Measurements from ENCODE around the gene NXPH4. TPM values are rescaled to one million over a fixed set of nuclear protein-coding genes. Genes with fewer than 3 reads are reported as not detected.

NXPH4 gene
- total RNA-seq, 1 donor from 2014 or later = 15.1 TPM

DNA sequence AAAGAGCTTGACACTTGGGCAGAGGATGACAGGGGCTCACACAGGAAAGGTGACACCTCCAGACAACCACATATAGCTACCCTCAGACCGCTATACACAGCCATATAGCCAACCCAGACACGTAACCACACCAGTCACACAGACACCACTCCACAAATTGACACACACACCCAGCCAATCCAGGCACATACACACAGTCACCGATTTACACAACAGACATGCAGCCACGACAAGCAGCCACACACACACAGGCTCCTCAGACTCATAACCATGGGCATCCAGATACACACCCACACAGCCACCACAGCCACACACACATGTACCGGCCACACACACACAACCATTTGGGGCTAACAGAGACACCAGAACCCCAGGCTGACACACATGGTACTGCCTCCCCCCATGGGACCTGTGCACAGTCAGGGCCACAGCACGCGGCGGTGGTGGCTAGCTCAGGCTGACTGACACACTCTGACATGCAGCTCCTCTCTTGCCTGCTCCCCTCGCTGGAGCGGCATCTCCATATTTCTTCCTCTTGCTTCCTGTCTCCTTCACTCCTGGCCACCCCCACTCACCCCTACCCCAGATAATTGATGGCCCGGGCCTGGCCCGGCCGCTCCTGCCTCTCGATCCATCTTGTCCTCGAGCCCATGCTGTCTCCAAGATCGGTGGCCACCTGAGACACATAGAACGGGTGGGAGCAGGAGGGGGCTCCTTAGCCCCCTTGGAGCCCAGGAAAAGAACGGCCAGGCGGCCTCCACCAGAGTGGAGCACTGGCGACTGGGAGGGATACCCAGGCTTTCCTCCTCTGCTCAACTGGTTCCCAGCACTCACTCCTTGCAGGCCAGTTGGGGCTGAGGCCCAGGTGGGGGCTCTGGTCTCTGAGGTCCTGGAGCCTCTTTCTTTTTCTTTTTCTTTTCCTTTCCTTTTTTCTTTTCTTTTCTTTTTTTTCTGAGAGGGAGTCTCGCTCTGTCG is 6.9 kb downstream of the NXPH4 start:
- H3K4me1 Mint-ChIP-seq (ENCODE audit: unreplicated experiment) = peaks cover 55% of the 10 kb centered on the region
- no peaks in the 10 kb centered on the region for H3K9me3 Mint-ChIP-seq
- no peak for DNase-seq (ENCODE audit: extremely low spot score, unreplicated experiment)
- H3K27me3 Mint-ChIP-seq = peaks cover 78% of the 10 kb centered on the region
- H3K36me3 Mint-ChIP-seq = no peaks in the 10 kb centered on the region
- H3K4me3 Mint-ChIP-seq = peak overlapping the region; percentile 57
- peak overlapping the region; percentile 22 for H3K27ac Mint-ChIP-seq
- TF ChIP-seq, protein P1, sequence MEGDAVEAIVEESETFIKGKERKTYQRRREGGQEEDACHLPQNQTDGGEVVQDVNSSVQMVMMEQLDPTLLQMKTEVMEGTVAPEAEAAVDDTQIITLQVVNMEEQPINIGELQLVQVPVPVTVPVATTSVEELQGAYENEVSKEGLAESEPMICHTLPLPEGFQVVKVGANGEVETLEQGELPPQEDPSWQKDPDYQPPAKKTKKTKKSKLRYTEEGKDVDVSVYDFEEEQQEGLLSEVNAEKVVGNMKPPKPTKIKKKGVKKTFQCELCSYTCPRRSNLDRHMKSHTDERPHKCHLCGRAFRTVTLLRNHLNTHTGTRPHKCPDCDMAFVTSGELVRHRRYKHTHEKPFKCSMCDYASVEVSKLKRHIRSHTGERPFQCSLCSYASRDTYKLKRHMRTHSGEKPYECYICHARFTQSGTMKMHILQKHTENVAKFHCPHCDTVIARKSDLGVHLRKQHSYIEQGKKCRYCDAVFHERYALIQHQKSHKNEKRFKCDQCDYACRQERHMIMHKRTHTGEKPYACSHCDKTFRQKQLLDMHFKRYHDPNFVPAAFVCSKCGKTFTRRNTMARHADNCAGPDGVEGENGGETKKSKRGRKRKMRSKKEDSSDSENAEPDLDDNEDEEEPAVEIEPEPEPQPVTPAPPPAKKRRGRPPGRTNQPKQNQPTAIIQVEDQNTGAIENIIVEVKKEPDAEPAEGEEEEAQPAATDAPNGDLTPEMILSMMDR (conservative IDR thresholded peaks at IDR 0.05) = no peak

DNA sequence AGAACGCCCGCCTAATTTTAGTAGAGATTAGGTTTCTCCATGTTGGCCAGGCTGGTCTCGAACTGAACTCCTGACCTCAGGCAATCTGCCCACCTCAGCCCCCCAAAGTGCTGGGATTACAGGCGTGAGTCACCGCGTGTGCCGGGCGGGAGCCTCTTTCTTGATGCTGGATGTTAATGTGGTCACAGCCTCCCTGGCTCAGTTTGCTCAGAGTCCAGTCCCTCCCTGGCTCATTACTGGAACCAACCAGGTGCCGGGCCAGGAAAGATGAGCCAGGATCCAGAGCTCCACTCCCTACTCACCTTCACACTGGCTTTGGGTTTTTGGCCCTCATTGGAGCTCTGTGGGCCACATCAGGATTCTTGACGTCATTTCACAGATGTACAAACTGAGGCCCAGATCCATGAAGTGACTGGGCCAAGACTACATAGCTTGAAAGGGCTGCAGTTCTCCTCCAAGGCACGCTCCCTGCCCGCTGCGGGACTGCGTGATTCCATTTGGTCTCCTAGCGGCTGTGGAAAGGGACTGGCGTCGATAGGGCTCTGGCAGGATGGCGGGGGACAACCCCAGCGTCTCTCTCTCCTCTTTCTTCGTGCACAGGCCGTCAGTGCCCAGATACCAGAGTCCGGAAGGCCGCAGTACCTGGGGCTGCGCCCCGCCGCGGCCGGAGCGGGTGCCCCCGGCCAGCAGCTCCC is 7.8 kb downstream of the NXPH4 start:
- TF ChIP-seq, protein P1 (conservative IDR thresholded peaks at IDR 0.05) = no peak
- peaks cover 68% of the 10 kb centered on the region for H3K27me3 Mint-ChIP-seq
- DNase-seq (ENCODE audit: extremely low spot score, unreplicated experiment) = no peak
- peaks cover 53% of the 10 kb centered on the region for H3K4me1 Mint-ChIP-seq (ENCODE audit: unreplicated experiment)
- no peaks in the 10 kb centered on the region for H3K36me3 Mint-ChIP-seq
- no peaks in the 10 kb centered on the region for H3K9me3 Mint-ChIP-seq
- H3K4me3 Mint-ChIP-seq = no peak overlapping the region
- H3K27ac Mint-ChIP-seq = no peak overlapping the region

DNA sequence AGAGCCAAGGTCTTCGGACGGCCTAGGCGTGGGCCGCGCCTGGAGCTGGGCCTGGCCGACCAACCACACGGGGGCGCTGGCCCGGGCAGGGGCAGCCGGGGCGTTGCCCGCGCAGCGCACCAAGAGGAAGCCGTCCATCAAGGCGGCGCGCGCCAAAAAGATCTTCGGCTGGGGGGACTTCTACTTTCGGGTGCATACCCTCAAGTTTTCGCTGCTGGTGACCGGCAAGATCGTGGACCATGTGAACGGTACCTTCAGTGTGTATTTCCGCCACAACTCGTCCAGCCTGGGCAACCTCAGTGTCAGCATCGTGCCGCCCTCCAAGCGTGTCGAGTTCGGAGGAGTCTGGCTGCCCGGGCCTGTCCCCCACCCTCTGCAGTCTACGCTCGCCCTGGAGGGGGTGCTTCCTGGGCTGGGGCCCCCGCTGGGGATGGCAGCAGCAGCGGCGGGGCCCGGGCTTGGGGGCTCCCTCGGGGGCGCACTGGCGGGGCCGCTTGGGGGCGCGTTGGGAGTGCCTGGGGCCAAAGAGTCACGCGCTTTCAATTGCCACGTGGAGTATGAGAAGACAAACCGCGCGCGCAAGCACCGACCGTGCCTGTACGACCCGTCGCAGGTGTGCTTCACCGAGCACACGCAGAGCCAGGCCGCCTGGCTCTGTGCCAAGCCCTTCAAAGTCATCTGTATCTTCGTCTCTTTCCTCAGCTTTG is 8.5 kb downstream of the NXPH4 start:
- Mint-ChIP-seq H3K27me3 (peaks cover 63% of the 10 kb centered on the region), H3K4me1 (ENCODE audit: unreplicated experiment) (peaks cover 55% of the 10 kb centered on the region), H3K27ac (no peak overlapping the region), H3K4me3 (no peak overlapping the region), H3K9me3 (no peaks in the 10 kb centered on the region), H3K36me3 (no peaks in the 10 kb centered on the region)
- TF ChIP-seq, protein P1 (conservative IDR thresholded peaks at IDR 0.05) = peak; percentile 67
- no peak for DNase-seq (ENCODE audit: extremely low spot score, unreplicated experiment)

DNA sequence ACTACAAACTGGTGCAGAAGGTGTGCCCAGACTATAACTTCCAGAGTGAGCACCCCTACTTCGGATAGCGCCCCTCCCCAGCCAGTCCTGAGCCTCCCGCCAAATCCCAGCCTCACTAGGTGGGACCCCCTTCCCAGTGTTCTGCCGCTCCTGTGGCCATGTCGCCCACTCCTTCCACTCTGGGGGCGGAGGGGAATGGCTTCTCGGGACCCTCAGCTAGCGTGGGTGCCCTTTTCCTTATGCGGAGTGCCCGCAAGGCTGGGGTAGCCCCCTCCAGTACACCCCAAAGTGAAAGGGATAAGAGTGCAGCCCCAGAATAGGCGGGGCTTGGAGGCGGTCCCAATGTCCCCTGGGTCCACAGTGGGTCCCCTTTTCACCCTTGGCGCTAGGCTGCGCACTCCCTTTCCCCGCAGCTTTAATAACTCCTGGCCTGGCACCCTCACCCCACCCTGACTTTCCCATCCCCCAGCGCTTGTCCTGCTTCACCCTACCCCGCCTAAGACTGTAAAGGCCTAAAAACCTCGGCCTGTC is 9.2 kb downstream of the NXPH4 start:
- Mint-ChIP-seq H3K36me3 (no peaks in the 10 kb centered on the region), H3K4me3 (no peak overlapping the region), H3K9me3 (no peaks in the 10 kb centered on the region), H3K27ac (no peak overlapping the region), H3K27me3 (peaks cover 59% of the 10 kb centered on the region), H3K4me1 (ENCODE audit: unreplicated experiment) (peaks cover 58% of the 10 kb centered on the region)
- DNase-seq (ENCODE audit: extremely low spot score, unreplicated experiment) = no peak
- TF ChIP-seq, protein P1 (conservative IDR thresholded peaks at IDR 0.05) = no peak

DNA sequence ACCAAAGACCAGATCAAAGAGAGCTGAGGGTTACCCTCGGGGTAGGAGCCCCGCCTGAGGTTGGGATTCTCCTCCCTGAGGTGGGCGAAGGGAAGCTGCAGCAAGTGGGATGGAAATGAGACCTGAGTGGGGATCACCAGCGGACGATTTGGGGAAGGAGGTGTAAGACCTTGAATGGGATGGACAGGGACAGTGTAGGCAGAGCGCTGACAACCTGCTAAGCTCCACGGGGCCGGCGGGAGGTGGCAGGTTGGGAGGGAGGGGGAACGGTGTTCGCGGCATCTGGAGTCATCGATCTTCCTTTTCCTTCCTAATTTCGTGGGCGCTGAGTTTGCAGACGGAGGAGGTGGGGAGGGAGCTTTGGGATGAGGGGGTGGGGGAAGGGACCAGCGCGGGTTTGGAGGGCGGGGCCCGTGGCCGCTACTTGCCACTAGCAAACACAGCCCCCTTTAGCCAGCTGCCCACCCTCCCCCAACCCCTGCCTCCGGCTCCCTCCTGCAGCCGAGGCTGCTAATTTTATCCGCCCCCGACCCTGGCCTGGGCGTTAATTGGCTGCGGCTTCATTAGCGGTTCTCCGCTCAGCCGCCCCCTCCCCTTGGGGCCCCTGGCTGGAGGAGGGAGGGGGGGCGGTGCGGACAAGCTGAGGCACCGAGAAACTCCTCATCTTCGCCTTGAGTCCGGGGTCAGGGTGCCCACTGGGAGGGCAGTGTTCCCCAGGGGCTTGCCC is 10.2 kb downstream of the NXPH4 start:
- peaks cover 55% of the 10 kb centered on the region for H3K4me1 Mint-ChIP-seq (ENCODE audit: unreplicated experiment)
- no peaks in the 10 kb centered on the region for H3K9me3 Mint-ChIP-seq
- no peaks in the 10 kb centered on the region for H3K36me3 Mint-ChIP-seq
- TF ChIP-seq, protein P1 (conservative IDR thresholded peaks at IDR 0.05) = no peak
- DNase-seq (ENCODE audit: extremely low spot score, unreplicated experiment) = no peak
- peak overlapping the region; percentile 82 for H3K4me3 Mint-ChIP-seq
- peak overlapping the region; percentile 91 for H3K27ac Mint-ChIP-seq
- H3K27me3 Mint-ChIP-seq = peaks cover 51% of the 10 kb centered on the region

Data from type B pancreatic cell (in vitro differentiated cells).